ENCODE measurements around the gene PACS1.

Gene PACS1

GRCh38 chr11:66187453-66187852 lies 117.4 kb downstream of the PACS1 start:
- no peak for DNase-seq (ENCODE audit: low spot score)

DNA sequence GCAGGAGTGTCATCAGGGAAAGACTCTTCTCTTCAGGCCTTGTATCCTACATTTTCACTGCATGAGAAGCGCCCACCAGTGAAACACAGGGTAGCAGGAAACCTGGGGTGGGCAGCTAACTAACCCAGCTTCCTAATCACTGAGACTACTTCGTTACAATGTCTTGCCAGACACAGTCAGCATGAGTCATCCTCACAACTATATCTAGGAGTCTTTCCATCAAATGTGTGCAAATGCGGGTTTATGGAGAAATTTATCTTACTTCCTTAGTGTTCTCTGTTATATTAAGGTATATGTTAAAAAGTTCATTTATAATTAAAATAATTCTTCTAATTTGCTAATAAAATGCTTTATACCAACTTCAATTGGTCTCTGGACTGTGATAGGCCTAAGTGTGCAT lies 118.5 kb downstream of the PACS1 start:
- DNase-seq (ENCODE audit: low spot score) = peak; percentile 31

DNA sequence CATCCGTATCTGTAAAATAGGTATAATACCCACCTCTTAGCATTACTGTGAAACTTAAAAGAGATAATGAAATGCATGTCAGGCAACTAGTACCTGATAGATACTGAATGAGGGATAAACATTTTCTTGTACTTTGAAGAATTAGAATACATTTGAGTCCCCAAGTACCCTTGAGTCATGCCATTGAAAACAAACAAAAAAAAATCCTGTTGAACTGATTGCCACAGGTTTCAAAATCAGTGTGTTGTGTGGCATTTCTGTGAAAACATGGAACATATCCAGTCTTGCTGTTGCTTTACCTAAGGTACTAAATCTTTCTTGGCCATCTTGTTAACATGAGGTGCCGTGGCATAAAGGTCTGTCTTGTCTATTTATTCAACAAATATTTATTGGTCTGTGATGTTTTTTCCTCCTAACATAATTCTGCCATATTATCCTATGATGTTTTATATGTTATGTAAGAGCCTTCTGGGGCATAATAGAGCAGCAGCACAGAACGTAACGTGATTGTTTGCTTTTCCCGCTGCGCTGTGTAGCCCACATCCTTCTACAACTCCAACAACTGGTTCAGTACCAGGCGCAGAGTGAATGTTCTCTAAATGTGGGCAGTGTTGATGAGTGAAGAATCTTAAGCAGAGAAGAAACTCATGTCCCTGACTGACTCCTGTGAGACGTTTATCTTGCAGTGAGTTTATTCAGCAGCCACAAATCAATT lies 119.1 kb downstream of the PACS1 start:
- no peak for DNase-seq (ENCODE audit: low spot score)

DNA sequence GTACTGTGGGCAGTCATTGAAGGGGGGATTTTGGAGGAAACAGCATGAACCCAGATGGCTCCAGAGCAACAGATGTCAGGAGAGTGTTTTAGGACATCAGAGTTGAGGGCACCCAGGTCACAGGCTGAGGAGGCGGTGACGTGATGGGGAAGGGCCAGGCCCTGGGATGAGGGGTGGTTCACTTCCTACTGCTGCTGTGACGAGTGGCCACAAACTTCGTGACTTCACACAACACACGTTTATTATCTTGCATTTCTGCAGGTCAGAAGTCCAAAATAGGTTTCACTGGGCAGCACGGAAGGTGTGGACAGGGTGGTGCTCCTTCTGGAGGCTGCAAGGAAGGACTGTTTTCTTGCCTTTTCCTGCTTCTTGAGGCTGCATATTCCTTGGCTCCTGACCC lies 120.7 kb downstream of the PACS1 start:
- no peak for DNase-seq (ENCODE audit: low spot score)

GRCh38 chr11:66192181-66192863 lies 122.2 kb downstream of the PACS1 start:
- no peak for DNase-seq (ENCODE audit: low spot score)

GRCh38 chr11:66194391-66194790 lies 124.3 kb downstream of the PACS1 start:
- DNase-seq (ENCODE audit: low spot score) = no peak

DNA sequence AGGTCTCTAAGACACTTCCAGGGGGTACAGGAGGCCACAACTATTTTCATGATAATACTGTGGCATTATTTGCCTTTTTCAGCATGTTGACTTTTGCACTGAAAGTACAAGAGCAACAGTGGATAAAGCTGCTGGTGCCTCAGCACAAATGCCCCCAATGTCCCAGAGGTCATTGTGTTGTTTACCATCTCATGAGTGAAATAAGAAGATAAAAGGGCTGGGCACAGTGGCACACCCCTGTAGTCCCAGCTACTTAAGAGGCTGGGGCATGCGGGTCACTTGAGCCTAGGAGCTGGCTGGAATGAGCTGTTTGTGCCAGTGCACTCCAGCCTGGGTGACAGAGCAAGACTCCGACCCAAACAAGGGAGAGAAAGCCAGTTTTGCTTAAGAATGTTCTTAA lies 125.8 kb downstream of the PACS1 start:
- DNase-seq (ENCODE audit: low spot score) = no peak

DNA sequence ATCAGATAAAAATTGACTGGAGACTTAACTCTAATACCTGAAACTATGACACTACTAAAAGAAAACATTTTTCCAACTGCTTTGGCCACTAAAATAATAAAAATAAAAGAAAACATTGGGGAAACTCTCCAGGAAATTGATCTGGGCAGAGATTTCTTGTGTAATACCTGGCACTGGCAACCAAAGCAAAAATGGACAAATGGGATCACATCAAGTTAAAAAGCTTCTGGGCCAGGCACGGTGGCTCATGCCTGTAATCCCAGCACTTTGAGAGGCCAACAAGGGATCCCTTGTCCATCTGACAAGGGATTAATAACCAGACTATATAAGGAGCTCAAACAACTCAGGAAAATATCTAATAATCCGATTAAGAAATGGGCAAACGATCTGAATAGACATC lies 133.8 kb downstream of the PACS1 start:
- DNase-seq (ENCODE audit: low spot score) = no peak

DNA sequence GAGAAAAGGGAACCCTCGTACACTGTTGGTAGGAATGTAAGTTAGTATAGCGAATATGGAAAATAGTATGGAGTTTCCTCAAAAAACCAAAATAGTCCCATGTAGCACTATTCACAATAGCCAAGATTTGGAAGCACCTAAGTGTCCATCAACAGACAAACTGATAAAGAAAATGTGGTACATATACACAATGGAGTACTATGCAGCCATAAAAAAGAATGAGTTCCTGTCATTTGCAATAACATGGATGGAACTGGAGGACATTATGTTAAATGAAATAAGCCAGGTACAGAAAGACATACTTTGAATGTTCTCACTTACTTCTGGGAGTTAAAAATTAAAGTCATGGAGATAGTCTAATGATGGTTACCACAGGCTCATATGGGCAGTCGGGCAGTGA lies 134.3 kb downstream of the PACS1 start:
- no peak for DNase-seq (ENCODE audit: low spot score)

DNA sequence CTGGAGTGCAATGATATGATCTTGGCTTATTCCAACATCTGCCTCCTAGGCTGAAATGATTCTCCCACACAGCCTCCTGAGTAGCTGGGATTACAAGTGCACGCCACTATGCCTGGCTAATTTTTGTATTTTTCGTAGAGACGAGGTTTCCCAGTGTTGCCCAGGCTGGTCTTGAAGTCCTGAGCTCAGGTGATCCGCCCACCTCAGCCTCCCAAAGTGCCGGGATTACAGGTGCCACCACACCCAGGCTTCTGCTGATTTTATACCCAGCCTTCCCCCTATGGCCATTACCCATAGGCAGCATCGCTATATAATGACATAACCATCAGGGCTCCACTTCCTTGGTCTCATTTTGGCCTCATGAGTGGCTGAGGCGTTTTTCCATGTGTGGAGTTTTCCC lies 137.7 kb downstream of the PACS1 start:
- DNase-seq (ENCODE audit: low spot score) = no peak

- no peak for DNase-seq (ENCODE audit: low spot score)
Observed at GRCh38 chr11:66211100-66211499, 141.0 kb downstream of the PACS1 start.

- no peak for DNase-seq (ENCODE audit: low spot score)
Observed at GRCh38 chr11:66216911-66217310, 146.8 kb downstream of the PACS1 start.

DNA sequence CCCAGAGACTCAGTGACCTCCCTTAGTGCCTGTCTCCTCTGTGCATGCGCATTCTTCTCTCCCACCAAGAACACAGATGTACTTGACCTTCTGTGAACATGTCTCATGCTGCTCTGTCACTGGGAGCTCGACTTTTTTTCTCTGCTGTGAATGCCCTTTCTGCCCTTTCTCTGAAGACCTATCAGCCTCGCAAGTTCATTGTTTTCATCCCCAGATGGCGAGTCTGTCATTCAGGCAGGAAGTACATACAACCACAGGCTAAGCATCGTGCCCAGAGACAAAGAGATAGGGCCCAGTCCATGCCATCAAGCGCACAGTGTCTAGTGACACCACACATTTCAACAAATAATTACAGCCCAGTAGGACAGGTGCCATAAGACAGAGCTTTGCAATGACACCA lies 148.0 kb downstream of the PACS1 start:
- no peak for DNase-seq (ENCODE audit: low spot score)

DNA sequence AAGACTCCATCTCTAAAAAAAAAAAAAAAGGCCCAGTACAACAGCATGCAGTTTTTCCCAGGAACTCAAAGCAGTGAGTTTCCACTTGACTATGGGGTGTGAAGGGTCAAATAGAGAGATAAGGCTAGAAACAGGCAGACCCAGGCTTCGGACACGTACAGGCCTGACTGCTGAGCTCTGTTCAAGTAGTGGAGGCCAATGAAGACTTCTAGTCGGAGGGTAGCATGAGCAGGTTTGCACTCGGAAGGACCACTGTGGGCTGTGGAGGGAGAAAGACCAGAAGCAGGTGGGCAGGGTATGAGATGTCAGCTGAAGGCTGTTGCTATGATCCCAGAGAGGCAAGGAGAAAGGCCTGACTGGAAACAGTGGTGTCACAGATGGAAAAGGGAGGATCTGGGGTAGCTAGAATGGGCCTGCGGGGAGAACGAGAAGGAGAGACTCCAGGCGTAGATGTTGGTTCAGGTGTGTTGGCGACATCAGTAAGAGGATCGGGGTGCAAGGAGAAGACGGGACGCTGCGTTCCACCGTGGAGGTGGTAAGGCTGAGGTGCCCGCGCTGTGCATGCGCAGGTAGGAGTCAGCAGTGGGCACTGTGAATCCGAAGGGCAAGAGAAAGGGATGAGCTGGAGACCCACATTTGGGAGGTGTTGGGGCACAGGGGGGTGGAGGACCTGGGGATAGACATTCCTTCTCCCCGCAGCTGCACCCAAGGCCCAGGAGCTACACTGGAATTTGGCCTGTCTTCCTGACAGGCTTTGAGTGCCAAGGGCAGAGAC lies 149.0 kb downstream of the PACS1 start:
- DNase-seq (ENCODE audit: low spot score) = no peak

GRCh38 chr11:66219846-66220565 lies 149.9 kb downstream of the PACS1 start:
- no peak for DNase-seq (ENCODE audit: low spot score)

DNA sequence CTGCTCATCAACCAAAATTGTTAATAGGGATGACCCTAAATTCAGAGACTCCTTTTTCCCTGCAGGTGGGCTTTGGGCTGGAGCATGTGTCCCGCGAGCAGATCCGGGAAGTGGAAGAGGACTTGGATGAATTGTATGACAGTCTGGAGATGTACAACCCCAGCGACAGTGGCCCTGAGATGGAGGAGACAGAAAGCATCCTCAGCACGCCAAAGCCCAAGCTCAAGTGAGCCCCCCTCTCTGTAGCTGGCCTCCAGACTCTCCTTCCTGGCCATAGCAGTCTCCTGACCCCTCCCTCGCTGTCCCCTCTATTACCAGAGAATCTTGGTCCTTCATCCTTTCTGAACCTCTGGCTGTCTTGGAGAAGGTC lies 150.5 kb downstream of the PACS1 start:
- DNase-seq (ENCODE audit: low spot score) = no peak

GRCh38 chr11:66221012-66221411 lies 150.9 kb downstream of the PACS1 start:
- DNase-seq (ENCODE audit: low spot score) = no peak

DNA sequence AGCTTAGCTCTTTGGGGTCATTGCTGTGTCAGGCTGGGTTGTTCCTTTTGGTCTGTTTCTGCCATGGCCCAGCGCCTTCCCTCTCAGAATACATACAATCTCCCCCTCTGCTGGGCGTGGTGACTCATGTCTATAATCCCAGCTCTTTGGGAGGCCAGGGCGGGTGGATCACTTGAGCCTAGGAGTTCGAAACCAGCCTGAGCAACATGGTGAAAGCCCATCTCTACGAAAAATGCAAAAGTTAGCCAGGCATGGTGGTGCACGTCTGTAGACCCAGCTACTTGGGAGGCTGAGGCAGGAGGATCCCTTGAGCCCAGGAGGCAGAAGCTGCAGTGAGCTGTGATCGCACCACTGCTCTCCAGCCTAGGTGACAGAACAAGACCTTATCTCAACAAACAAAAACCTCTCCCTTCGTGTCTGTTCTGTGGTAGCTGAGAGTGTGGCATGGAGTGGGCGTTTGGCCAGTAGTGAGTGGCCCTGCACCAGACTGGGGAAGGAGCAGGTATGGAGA lies 151.7 kb downstream of the PACS1 start:
- DNase-seq (ENCODE audit: low spot score) = peak; percentile 58

GRCh38 chr11:66222358-66223149 lies 152.5 kb downstream of the PACS1 start:
- DNase-seq (ENCODE audit: low spot score) = peak; percentile 93

DNA sequence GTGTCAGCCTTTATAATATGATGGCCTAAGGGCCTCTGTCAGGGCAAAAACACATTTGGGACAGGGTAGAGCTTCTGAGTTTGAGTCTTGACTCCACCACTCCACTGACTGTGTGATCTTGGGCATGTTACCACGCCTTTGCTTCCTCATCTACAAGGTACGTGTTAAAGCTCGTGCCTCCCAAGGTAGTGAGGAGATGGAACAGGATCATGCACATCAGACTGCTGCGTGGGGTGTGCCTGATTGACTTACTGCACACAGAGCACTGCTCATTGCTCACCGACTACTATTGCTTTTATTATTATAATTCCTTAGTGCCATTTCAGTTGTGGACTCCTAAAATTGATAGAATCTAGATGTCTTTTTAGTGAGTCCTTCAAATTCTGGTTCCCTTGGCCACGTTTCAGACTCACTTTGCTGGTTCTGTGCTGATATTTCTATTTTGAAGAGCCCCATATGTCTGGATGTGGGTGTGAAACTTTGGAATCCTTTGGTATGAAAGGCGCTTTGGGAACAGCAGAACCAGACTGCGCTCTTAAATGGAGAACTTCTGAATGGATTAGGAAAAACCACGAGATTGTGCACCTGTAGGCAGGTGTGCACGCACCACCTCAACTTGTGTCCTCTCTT lies 154.3 kb downstream of the PACS1 start:
- DNase-seq (ENCODE audit: low spot score) = no peak

GRCh38 chr11:66225066-66225465 lies 155.0 kb downstream of the PACS1 start:
- DNase-seq (ENCODE audit: low spot score) = no peak
